Measurements from ENCODE around the gene CENATAC.

DNA sequence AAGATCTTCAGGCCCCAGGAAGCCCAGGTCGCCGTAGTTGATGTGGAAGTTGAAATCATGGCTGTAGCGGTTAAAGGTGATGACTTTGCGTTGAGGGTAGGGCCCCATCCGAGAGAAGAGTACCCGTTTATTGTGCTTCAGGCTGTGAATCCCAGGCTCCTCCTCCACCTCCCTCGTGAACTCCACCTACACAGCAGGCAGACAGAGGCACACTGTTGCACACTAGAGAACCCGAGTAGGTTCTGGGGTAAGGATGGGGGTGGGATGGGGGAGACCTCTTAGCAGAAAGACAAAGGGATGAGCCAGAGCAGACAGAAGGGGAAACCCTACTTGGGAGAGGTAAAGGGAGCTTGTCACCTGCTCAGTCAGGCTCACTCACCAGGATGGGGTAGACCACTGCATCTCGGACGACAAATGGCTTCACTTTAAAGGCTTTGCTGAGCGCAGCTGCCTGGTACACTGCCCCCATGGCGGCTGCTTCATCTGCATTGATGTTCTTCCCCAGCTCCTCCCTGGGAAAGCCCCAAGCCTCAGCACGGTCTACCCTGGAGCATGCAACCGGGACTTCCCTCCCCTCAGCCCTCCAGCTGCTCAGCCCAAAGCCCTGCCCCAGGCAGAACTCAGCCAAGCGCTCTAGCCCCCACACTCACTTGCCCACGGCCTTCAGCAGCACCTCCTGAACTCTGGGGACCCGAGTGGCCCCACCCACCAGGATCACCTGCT lies 53.7 kb downstream of the CENATAC start:
- TF ChIP-seq, protein P1, sequence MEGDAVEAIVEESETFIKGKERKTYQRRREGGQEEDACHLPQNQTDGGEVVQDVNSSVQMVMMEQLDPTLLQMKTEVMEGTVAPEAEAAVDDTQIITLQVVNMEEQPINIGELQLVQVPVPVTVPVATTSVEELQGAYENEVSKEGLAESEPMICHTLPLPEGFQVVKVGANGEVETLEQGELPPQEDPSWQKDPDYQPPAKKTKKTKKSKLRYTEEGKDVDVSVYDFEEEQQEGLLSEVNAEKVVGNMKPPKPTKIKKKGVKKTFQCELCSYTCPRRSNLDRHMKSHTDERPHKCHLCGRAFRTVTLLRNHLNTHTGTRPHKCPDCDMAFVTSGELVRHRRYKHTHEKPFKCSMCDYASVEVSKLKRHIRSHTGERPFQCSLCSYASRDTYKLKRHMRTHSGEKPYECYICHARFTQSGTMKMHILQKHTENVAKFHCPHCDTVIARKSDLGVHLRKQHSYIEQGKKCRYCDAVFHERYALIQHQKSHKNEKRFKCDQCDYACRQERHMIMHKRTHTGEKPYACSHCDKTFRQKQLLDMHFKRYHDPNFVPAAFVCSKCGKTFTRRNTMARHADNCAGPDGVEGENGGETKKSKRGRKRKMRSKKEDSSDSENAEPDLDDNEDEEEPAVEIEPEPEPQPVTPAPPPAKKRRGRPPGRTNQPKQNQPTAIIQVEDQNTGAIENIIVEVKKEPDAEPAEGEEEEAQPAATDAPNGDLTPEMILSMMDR (IDR thresholded peaks at IDR 0.05) = no peak
- TF ChIP-seq POLR2A (IDR thresholded peaks at IDR 0.05; ENCODE audit: low read depth) = no peak
